ENCODE data around the gene MROH9.

- TF ChIP-seq CTCF (IDR thresholded peaks at IDR 0.05; ENCODE audit: poor library complexity, severe bottlenecking) (no peak), RAD21 (conservative IDR thresholded peaks at IDR 0.05) (no peak), TAF1 (IDR thresholded peaks at IDR 0.05; ENCODE audit: low read depth) (no peak), EP300 (conservative IDR thresholded peaks at IDR 0.05; ENCODE audit: poor library complexity, severe bottlenecking) (no peak), EZH2 (IDR thresholded peaks at IDR 0.05; ENCODE audit: borderline replicate concordance, insufficient read depth, low read length, poor library complexity, severe bottlenecking) (no peak)
These were observed 3.1 kb upstream of the MROH9 start for GRCh38 chr1:170932236-170932635.

All from neural cell (in vitro differentiated cells).